ENCODE results near the gene TNFRSF4.

Gene TNFRSF4

GRCh38 chr1:1202831-1203560, 11.0 kb downstream of the TNFRSF4 start:
- TF ChIP-seq, protein P1, sequence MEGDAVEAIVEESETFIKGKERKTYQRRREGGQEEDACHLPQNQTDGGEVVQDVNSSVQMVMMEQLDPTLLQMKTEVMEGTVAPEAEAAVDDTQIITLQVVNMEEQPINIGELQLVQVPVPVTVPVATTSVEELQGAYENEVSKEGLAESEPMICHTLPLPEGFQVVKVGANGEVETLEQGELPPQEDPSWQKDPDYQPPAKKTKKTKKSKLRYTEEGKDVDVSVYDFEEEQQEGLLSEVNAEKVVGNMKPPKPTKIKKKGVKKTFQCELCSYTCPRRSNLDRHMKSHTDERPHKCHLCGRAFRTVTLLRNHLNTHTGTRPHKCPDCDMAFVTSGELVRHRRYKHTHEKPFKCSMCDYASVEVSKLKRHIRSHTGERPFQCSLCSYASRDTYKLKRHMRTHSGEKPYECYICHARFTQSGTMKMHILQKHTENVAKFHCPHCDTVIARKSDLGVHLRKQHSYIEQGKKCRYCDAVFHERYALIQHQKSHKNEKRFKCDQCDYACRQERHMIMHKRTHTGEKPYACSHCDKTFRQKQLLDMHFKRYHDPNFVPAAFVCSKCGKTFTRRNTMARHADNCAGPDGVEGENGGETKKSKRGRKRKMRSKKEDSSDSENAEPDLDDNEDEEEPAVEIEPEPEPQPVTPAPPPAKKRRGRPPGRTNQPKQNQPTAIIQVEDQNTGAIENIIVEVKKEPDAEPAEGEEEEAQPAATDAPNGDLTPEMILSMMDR (IDR thresholded peaks at IDR 0.05; ENCODE audit: insufficient read depth, low read length, missing control alignments): no peak
- ChIA-PET CTCF (interaction anchor here (1.5 kb wide), 1 partner anchor 80 kb away, joined by 3 read pairs; no protein-coding TSS in a partner anchor), POLR2A (no interaction called here)
- no peak for DNase-seq (ENCODE audit: low read depth, low spot score)
- no peak overlapping the region for H3K4me3 ChIP-seq (ENCODE audit: low read depth, low read length)

DNA sequence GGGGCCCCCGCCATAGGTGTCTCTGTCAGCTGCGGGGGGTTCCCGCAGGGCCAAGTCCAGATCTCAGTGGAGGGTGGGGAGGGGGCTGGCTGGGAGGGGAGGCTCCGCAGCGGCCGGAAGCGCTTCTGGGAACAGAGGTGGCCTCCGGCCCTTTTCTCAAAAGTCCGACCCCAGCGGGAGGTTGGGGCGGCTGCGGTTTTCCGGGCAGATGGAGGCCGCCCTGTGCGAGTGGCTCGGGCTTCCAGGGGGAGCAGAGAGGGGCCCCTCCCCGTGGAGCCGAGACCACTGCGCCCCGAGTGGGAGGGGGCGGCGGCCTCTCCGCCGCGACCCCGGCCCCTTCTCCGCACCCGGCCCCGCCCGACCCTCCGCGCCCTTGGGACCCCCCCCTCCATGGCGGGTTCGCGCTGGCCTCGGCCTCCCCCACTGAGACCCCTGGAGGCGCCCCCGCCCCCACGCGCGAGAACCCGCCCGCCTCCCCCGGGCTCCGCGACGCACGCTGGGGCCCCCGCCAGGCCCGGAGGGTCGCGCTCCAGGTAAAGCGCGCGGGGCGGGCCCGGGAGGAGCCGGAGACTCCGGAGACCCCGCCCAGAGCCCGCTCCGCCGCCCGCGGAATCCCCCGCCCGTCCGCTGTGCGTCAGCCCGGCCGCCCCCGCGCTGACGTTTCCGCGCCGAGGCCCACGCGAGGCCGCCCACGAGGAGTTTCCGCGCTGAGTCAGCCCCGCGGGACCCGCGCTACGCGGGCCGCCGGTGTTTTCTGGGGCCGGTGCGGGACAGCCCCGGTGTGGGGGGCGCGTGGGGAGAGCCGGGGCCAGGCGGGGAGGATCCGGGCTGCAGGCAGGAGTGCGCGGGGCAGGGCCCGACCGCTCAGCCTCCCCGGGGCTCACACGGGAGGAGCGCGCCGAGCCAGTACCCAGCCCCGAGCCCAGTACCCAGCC, 12.8 kb downstream of the TNFRSF4 start:
- TF ChIP-seq, protein P1 (IDR thresholded peaks at IDR 0.05; ENCODE audit: insufficient read depth, low read length, missing control alignments): no peak
- CTCF ChIA-PET: no interaction called here
- POLR2A ChIA-PET: no interaction called here
- peak overlapping the region; percentile 48 for H3K4me3 ChIP-seq (ENCODE audit: low read depth, low read length)
- DNase-seq (ENCODE audit: low read depth, low spot score): no peak

DNA sequence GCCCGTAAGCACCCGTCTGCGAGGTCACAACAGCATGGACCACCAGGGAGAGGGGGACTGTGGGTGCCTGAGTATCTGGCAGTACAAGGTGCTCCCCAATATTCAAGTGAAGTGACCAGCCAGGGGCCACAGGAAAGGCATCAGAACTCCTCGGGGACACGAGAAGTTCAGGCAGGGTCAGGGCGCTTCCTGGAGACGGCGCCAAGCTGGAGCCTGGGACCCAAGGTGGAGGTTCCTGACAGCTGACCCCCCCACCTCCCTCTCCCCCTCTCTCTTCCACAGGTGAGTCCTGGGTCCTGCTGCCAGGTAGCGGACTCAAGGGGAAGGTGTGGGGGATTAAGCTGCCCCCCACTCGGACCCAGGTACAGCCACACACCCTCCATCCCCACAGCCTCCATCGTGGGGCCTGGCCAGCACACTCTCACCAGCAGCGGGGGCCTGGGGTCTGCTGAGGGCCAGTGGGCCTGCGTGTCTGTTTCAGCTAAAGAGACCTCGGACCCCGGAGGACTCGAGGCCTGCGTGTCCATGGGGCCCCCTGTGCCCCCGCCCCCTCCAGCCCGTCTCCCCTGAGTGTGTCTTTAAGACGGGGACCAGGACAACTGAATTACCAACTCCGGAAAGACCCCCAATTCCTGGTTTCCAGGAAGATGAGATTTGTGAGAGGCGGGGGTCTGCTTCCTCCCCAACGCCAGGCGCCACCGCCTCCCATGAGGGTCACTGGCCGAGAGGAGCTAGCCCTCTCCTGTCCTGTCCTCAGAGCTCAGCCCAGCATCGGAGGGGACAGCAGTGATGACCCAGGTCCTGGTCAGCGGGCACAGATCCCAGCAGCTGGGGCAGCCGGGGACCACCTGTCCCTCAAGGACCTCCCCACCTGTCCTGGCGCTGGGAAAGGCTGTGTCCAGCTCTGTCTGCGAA, 13.7 kb downstream of the TNFRSF4 start:
- POLR2A ChIA-PET: no interaction called here

DNA sequence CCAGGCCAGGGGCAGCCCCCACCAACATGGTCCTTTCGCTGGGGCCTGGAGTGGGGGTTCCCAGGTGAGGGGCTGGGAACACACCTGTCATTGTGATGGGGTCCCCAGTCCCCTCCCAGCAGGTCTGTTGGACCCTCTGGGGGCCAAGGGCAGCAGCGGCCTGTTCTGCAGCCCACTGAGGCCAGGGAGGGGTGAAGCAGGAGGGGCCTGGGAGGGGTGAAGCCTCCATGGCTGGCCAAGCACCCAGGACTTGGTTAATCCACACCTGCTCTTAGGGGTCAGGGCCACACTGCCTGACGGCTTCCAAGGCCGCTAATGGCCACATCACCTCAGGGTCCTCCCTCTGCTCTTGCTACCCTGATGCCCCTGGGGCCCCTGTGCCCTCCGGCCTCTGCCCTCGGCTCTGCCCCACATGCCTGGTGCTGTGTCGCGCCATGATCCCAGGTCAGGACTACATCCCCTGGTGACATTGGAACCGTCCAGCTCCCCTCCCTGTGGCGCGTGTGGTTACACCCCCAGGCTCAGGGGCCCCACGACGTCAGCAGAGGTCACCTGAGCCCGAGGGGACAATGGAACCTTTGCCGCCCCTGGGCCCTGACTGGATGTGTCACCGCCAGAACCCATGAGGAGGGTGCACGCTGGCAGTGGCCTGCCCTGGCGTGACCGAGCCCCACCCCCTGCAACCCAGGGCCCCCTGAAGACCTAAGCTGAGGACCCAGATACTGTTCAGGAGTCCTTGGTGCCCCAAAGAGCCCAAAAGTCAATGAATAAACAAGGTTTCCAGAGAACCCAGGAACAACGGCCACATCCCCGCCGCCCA, 14.6 kb downstream of the TNFRSF4 start:
- DNase-seq (ENCODE audit: low read depth, low spot score): no peak
- CTCF ChIA-PET: no interaction called here
- H3K4me3 ChIP-seq (ENCODE audit: low read depth, low read length): no peak overlapping the region
- POLR2A ChIA-PET: no interaction called here
- TF ChIP-seq, protein P1 (IDR thresholded peaks at IDR 0.05; ENCODE audit: insufficient read depth, low read length, missing control alignments): no peak

More for the DNA sequence above, 13.7 kb downstream of the TNFRSF4 start:
- TF ChIP-seq, protein P1 (IDR thresholded peaks at IDR 0.05; ENCODE audit: insufficient read depth, low read length, missing control alignments): no peak
- CTCF ChIA-PET: no interaction called here
- H3K4me3 ChIP-seq (ENCODE audit: low read depth, low read length): no peak overlapping the region
- DNase-seq (ENCODE audit: low read depth, low spot score): no peak

GRCh38 chr1:1198423-1199140, 15.4 kb downstream of the TNFRSF4 start:
- DNase-seq (ENCODE audit: low read depth, low spot score): no peak
- ChIA-PET CTCF (no interaction called here), POLR2A (no interaction called here)
- TF ChIP-seq, protein P1 (IDR thresholded peaks at IDR 0.05; ENCODE audit: insufficient read depth, low read length, missing control alignments): no peak
- H3K4me3 ChIP-seq (ENCODE audit: low read depth, low read length): no peak overlapping the region
